Fibroblast of lung (primary cell): ENCODE data around the gene RNF10.

Source experiments
- EZH2 ChIP-seq: IDR thresholded peaks from 2 replicates; pipeline ENCODE4 v1.5.1; 2012; ENCODE audit warnings: low read length, control low read depth, mild to moderate bottlenecking; ENCODE audit errors: missing control alignments
- TF ChIP-seq, protein P1 (sequence below), 2 donors: IDR thresholded peaks in 1 of 2; conservative IDR thresholded peaks in 1 of 2; 1 replicate in 1 of 2; 2 replicates in 1 of 2; pipeline ENCODE4 v1.5.1; 2011 to 2012; ENCODE audit warnings: low read length in 2 of 2, control low read depth in 1 of 2, inconsistent platforms in 1 of 2, low read depth in 1 of 2, mild to moderate bottlenecking in 1 of 2

DNA sequence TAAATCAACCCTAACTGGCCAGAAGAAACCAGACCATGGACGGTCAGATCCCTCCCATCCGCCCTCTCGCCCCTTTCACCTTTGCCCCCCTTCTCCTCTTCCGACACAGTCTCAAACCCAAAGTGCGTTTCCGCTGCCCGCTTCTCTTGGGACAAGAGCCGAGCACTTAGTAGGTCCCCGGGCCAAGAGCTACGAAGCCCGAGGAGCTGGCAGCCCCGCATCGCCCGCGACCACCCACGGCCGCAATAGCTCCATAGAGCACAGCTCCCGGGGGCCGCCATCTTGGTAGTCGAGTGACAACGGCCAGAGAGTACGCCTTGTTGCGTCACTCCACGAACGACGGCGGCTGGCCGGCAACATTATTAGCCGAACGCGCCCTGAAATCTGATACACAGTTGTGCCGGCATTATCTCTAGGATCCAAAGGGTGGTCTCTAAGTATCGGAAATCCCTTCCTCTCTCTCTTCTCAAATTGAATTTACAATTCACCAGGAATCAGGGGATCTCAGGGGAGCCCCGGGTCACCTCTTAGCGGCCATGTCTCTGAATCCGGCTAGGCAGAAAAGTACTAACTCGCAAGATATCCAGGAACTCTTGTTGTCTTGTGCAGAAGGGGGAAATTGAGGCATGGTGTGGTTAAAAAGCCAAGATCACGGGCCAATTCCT lies 5.2 kb upstream of the RNF10 start, which contains the start of gene COQ5:
- TF ChIP-seq, protein P1, sequence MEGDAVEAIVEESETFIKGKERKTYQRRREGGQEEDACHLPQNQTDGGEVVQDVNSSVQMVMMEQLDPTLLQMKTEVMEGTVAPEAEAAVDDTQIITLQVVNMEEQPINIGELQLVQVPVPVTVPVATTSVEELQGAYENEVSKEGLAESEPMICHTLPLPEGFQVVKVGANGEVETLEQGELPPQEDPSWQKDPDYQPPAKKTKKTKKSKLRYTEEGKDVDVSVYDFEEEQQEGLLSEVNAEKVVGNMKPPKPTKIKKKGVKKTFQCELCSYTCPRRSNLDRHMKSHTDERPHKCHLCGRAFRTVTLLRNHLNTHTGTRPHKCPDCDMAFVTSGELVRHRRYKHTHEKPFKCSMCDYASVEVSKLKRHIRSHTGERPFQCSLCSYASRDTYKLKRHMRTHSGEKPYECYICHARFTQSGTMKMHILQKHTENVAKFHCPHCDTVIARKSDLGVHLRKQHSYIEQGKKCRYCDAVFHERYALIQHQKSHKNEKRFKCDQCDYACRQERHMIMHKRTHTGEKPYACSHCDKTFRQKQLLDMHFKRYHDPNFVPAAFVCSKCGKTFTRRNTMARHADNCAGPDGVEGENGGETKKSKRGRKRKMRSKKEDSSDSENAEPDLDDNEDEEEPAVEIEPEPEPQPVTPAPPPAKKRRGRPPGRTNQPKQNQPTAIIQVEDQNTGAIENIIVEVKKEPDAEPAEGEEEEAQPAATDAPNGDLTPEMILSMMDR (conservative IDR thresholded peaks at IDR 0.05 in 1 of 2, IDR thresholded peaks at IDR 0.05 in 1 of 2; ENCODE audit: low read depth in 1 of 2, low read length in 2 of 2): no peak
- TF ChIP-seq EZH2: no peak
